SH-SY5Y (cell line): ENCODE measurements around the gene RNASE11.

Experiments
- GATA2 ChIP-seq: IDR thresholded peaks from 2 replicates; pipeline ENCODE4 v1.6.1; 2011; ENCODE audit warnings: mild to moderate bottlenecking, low read depth, low read length
- GATA3 ChIP-seq: IDR thresholded peaks from 2 replicates; pipeline ENCODE4 v1.6.1; 2011; ENCODE audit warnings: low read depth, mild to moderate bottlenecking, low read length, moderate library complexity

DNA sequence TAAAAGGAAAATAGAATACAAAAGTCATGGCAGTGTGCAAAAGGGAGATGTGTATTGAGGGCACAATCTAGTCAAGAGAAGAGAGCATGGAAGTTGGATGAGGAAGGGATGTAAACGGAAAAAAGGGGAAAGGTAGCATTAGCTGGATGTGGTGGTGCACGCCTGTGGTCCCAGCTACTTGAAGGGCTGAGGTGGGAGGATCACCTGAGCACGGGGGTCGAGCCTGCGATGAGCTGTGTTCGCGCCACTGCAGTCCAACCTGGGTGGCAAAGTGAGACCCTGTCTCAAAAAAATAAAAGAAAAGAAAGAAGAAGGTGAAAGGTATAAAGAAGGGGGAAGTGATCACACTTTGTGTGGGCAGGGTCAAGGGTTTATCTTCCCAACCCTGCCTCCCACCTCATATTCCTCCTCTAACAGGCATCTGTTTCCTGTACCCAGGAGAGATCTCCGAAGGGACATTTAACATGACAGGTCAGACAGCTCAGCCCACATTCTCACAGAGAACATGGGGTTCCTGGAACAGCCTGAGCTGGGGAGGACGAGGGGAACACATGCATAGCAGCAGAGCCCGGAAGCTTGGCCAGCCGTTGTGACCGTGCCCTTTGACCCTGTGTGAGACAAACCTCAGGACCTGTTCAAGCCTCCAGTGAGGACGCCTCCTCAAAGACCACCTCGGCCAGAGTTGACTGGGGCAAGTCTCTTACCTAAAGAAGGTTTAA is 8.9 kb downstream of the RNASE11 start:
- TF ChIP-seq GATA3, result no peak
- no peak for TF ChIP-seq GATA2
